Peyer's patch (tissue), 4 donors: ENCODE results near the gene TAAR6.

Experiments used
- CTCF ChIP-seq, 6 experiments: fragments of 450-650 bp in 4 of 6; fragments of 200-600 bp in 2 of 6; sonication (generic) in 1 of 6; IDR thresholded peaks; one replicate each; pipeline ENCODE4 v1.5.1; 2017 to 2019; ENCODE audit warnings: antibody characterized with exemption in 6 of 6, mild to moderate bottlenecking in 3 of 6, moderate library complexity in 1 of 6
- POLR2A ChIP-seq, 2 donors: fragments of 450-650 bp; IDR thresholded peaks; one replicate each; pipeline ENCODE4 v1.5.1; 2017; ENCODE audit warnings: antibody characterized with exemption in 2 of 2, mild to moderate bottlenecking in 2 of 2, moderate library complexity in 2 of 2

GRCh38 chr6:132520953-132521352 is 49.2 kb upstream of the TAAR6 start:
- TF ChIP-seq POLR2A (IDR thresholded peaks at IDR 0.05) (no peak), CTCF (IDR thresholded peaks at IDR 0.05) (no peak)
